HG02678 (cell line): ENCODE measurements around the gene FOXO6.
"Not testable (repeated sequence)": the region's sequence is repeated elsewhere in the genome, so short reads cannot be mapped to it uniquely, and the experiment has no call there.

Experiments used
- ATAC-seq: cut with Tn5 transposase; IDR thresholded peaks from one replicate; pipeline ENCODE4 v1.9.1; 2021; ENCODE audit warnings: mild to moderate bottlenecking, moderate library complexity; ENCODE audit not compliant: unreplicated experiment

Gene FOXO6

DNA sequence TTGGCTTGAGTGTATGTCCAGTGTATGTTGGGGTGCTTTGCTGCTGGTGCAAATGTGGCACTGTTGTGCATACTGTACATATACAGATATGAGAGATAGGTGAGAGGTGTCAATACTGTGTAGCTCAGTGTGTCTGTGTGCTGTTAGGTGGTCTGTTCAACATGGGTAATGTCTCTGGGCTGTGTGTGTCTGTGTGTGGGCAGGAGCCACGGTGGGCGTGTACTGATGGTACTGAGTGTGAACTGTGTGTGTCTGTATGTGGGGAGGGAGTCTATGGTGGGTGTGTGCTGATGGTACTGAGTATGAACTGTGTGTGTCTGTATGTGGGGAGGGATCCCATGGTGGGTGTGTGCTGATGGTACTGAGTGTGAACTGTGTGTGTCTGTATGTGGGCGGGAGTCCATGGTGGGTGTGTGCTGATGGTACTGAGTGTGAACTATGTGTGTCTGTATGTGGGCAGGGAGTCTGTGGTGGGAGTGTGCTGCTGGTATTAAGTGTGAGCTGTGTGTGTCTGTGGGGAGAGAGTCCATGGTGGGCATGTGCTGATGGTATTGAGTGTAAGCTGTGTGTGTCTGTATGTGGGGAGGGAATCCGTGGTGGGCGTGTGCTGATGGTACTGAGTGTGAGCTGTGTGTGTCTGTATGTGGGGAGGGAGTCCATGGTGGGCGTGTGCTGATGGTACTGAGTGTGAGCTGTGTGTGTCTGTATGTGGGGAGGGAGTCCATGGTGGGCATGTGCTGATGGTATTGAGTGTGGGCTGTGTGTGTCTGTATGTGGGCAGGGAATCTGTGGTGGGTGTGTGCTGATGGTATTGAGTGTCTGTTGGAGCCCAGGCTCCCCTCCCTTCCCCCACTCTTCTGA lies 32.2 kb upstream of the FOXO6 start:
- no peak for ATAC-seq

- ATAC-seq: no peak
Observed at GRCh38 chr1:41329662-41330587, 31.3 kb upstream of the FOXO6 start.

GRCh38 chr1:41330588-41331545 lies 30.4 kb upstream of the FOXO6 start:
- no peak for ATAC-seq

DNA sequence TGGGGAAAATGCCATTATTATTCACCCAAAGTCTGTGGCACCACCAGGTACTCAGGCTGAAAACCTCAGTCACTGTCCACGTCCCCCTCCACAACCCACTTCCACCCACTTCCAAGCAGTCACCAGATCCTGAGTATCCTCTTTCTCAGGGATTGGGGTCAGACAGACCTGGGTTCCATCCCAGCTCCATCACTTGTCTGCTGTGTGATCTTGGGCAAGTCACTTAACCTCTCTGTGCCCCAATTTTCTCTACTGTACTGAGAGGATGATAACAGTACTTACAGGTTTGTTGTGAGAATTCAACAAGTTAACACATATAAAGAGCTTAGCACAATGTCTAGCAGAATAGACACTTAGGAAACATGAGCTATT lies 29.7 kb upstream of the FOXO6 start:
- ATAC-seq: no peak

DNA sequence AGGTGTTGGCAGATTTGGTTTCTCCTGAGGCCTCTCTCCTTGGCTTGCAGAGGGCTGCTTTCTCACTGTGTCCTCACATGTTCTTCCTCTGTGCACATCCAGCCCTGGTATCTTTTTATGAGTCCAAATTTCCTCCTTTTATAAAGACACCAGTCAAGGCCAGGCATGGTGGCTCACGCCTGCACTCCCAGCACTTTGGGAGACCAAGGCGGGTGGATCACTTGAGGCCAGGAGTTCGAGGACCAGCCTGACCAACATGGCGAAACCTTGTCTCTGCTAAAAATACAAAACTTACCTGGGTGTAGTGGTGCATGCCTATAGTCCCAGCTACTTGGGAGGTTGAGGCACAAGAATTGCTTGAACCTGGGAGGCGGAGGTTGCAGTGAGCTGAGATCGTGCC lies 29.1 kb upstream of the FOXO6 start:
- not testable (repeated sequence) for ATAC-seq

DNA sequence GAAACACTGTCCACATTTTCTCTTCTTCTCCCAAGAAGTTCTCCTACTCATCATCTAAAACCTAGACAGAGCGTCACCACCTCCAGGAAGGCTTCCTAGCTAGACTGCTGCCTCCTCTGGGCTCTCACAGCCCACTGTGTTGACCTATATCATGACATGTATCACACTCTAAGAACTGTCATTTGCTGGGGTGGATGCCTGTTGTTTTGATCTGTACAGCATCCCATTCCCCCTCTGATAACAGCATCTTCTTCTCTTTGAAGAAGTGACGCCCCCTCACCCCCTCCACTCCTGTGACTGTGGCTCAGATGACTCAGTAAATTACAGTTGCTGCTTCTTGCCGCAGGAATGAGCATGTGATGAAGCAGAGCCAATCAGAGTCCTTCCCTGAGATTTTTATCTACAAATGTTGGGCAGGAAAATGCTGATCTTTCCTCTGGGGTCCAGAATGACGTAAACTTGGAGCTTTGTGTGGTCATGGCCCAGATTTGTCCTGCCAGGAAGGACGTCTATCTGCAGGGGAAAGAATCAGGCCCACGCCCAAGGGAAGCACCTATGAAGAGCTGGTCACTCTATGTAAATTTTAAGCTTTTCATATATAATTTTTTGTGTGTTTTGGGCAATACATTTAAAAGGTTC lies 28.0 kb upstream of the FOXO6 start:
- ATAC-seq: no peak

- ATAC-seq: no peak
Observed at GRCh38 chr1:41338820-41339219, 22.4 kb upstream of the FOXO6 start.

- no peak for ATAC-seq
Observed at GRCh38 chr1:41340655-41341364, 20.4 kb upstream of the FOXO6 start.

DNA sequence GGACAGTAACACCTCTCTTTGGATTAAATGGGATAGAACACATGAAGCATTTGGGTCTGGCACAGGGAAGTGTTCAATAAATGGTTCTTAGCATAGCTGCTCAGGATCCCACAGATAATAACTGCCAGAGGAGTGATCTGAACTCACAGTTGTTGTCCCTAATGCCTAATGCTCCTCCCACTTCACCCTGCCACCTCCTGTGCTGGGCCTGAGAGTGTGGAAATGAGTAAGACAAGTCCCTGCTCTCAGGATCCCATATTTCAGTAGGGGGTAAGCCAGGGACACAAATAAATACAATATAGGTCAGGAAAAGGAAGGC lies 19.9 kb upstream of the FOXO6 start:
- no peak for ATAC-seq

DNA sequence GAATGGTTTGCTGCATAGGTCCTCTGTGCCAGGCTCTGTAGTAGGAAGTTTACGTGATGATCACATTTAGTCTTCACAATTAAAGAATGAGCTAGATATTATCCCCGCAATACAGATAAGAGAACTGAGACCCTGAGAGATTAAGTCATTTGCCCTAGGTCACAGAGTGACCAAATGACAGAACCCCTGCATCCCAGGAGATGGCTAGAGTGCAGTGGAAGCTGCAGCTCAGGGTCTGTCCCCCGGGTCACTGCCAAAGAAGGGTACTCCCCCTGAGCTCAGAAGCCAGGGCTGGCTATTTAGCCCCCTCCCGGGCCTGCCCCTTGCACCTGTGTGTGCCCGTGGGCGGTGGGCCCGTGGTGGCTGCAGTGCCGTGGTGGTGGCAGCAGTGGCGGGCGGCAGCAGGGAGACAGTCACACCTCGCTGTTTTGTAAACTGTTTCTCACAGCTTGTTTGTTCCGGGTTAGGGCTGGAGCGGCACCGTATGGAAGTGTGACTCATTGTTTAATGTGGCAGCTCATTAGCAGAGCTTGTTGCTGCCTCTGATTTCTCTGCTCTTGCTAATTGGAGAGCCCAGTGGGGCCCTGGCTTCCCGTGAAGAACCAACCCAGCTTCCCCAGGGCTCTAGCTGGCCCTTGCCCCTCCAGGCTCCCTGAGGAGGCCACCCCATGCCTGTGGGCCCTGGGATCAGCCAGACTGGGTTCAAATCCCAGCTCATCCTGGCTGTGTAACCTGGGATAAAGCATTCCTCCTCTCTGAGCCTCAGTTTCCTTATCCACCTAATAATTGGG lies 19.3 kb upstream of the FOXO6 start:
- no peak for ATAC-seq

DNA sequence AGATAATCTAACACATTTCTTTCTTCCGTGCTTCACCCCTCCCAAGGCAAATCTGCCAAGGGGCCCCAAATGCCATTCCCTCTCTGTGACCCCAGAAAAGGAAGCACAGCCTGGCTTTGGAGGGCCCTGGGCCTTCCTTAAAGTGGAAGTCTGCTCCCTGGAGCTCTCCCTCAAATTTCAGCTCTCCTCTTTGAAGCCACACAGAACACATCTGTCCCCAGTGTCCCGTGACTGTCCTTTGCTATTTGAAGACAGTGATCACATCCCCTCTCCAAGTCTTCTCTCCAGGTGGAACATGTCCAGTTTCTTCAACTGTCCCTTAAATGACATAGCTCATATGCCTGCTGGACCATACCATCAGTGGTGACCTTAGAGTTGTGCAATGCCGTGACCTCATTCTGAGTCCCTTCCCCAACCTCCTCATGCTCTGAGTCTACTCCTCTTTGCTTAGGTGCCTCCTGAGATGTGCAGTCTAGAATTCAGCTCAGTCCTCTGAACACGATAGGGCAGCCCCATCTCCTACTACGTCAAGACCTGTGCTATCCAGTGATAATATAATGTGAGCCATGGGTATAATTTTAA lies 18.4 kb upstream of the FOXO6 start:
- ATAC-seq: no peak

DNA sequence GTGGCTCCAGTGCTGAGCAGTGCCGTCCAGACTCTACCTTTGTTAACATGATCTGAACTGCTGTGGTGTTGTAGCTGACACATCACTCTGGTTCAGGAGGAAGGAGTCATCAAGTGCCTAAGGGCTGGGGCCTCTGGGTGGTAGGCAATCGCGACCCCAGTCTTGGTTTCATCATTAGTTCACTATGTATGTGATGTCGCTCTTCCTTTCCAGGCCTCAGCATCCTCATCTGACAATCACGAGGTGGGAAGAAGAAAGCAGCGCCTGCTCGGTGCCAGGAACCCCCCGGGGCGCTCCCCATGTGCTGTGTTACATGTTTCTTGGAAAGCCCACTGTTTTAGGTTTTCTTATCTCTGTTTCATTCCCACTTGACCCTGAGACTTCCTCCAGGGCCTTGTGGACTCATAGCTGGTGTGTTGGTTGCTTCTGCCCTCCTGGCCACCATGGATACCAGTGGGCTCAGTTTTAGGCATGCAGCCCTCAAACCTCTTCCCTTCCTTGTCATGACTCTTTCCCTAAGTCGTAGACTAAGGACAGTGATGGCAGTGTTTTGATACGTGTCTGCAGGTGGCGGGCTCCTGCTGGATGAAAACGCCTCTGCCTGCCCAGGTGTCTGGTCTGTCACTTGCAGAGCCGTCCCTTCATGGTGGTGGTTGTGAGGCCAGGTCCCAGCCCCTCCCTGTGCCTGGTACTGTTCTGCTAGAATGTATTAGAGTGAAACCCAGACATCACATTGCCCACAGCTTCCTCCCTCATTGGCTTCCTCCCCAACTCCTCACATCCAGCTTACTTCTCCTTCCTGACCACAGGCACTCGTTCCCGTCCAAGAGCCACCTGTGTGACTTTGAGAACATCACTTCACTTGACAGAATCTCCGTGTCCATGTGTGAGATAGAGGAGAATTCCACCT lies 17.2 kb upstream of the FOXO6 start:
- ATAC-seq: no peak

GRCh38 chr1:41344708-41345159 lies 16.5 kb upstream of the FOXO6 start:
- ATAC-seq: no peak

- ATAC-seq: no peak
Observed at GRCh38 chr1:41345434-41346075, 15.7 kb upstream of the FOXO6 start.

GRCh38 chr1:41347276-41347675 lies 14.0 kb upstream of the FOXO6 start:
- ATAC-seq: no peak

GRCh38 chr1:41348394-41348793 lies 12.8 kb upstream of the FOXO6 start:
- ATAC-seq: no peak
